Esophagus muscularis mucosa (tissue), 4 donors: ENCODE data around the gene TMEM255B. TPM values are rescaled to one million over a fixed set of nuclear protein-coding genes. Genes with fewer than 3 reads are reported as not detected.

ENCODE experiments used
- DNase-seq: peaks from one replicate; pipeline ENCODE4 v3.0.0-alpha.2; 2017; ENCODE audit errors: extremely low spot score
- H3K27ac ChIP-seq, 4 donors: fragments of 200-600 bp; sonication (generic); replicated peaks in 1 of 4; 1 replicate in 3 of 4; 2 replicates in 1 of 4; pipeline ENCODE4 v1.5.1; 2016 to 2019; ENCODE audit warnings: mild to moderate bottlenecking in 1 of 4
- H3K27me3 ChIP-seq, 4 donors: fragments of 200-600 bp; sonication (generic); one replicate each; pipeline versions ENCODE4 v1.5.1 to v1.6.0; 2016 to 2019
- H3K36me3 ChIP-seq, 4 donors: fragments of 200-600 bp; sonication (generic); one replicate each; pipeline ENCODE4 v1.5.1; 2016 to 2019
- H3K4me1 ChIP-seq, 4 donors: fragments of 200-600 bp; sonication (generic); one replicate each; pipeline ENCODE4 v1.5.1; 2016 to 2019
- H3K4me3 ChIP-seq, 4 donors: fragments of 200-600 bp; sonication (generic); 1 replicate in 2 of 4; 2 replicates in 2 of 4; pipeline ENCODE4 v1.5.1; 2016 to 2019; ENCODE audit warnings: mild to moderate bottlenecking in 4 of 4, moderate library complexity in 1 of 4
- H3K9me3 ChIP-seq, 4 donors: fragments of 200-600 bp; sonication (generic); 1 replicate in 3 of 4; 2 replicates in 1 of 4; pipeline ENCODE4 v1.5.1; 2016 to 2019
- CTCF ChIP-seq, 3 experiments: fragments of 200-600 bp in 2 of 3; fragments of 450-650 bp in 1 of 3; sonication (generic) in 2 of 3; IDR thresholded peaks; one replicate each; pipeline ENCODE4 v1.5.1; 2017 to 2019; ENCODE audit warnings: antibody characterized with exemption in 3 of 3, mild to moderate bottlenecking in 2 of 3, moderate library complexity in 1 of 3
- EP300 ChIP-seq: sonication (generic); formaldehyde crosslinking; IDR thresholded peaks from one replicate; pipeline ENCODE4 v1.6.1; 2017; ENCODE audit warnings: antibody characterized with exemption
- POLR2A ChIP-seq: fragments of 450-650 bp; IDR thresholded peaks from one replicate; pipeline ENCODE4 v1.6.1; 2017; ENCODE audit warnings: antibody characterized with exemption, moderate library complexity, mild to moderate bottlenecking, low read depth
- POLR2AphosphoS5 ChIP-seq, 2 donors: sonication (generic); formaldehyde crosslinking; IDR thresholded peaks; one replicate each; pipeline ENCODE4 v1.6.1; 2017; ENCODE audit warnings: antibody characterized with exemption in 2 of 2
- WGBS: methylation state at CpG from one replicate; pipeline ENCODE4 v1.1.5; 2018; 5-methylcytosine and 5-hydroxymethylcytosine counted together
- intact Hi-C: fragments of 100-400 bp; cut with DNase I; formaldehyde crosslinking; loops from one replicate; pipeline ENCODE4 v1.15.1; 2023
- total RNA-seq, 4 donors: library from RNA; depleted of rRNA; stranded (reverse); fragments of >200 nt; gene quantifications; one replicate each; pipeline versions ENCODE4 v1.1.0 to v1.2.1, GENCODE V29; 2016

Gene TMEM255B
- total RNA-seq, 4 donors from 2014 or later = 4.1 to 12.3 (median 10.7) TPM

GRCh38 chr13:113810640-113811039 lies 51.6 kb downstream of the TMEM255B start:
- WGBS = 89% methylated on average over 11 of the region's 14 CpGs

GRCh38 chr13:113811081-113811928 lies 52.3 kb downstream of the TMEM255B start:
- Histone ChIP-seq H3K36me3 (no peaks in the 10 kb centered on the region), H3K27me3 (no peaks in the 10 kb centered on the region), H3K4me3 (no peak overlapping the region), H3K4me1 (peaks cover 8 to 24% (median 19%) of the 10 kb centered on the region in 4 donors), H3K9me3 (peaks cover 0 to 11% (median 0%) of the 10 kb centered on the region in 4 donors), H3K27ac (no peak overlapping the region)
- DNase-seq = no peak
- TF ChIP-seq POLR2AphosphoS5 (IDR thresholded peaks at IDR 0.05) (no peak), EP300 (no peak), CTCF (IDR thresholded peaks at IDR 0.05) (no peak), POLR2A (no peak)
- intact Hi-C loops = no loop called here
- WGBS = 89% methylated on average over 19 of the region's 30 CpGs

More at GRCh38 chr13:113810640-113811039, 51.6 kb downstream of the TMEM255B start:
- TF ChIP-seq POLR2A (no peak), CTCF (IDR thresholded peaks at IDR 0.05) (no peak), POLR2AphosphoS5 (IDR thresholded peaks at IDR 0.05) (no peak), EP300 (no peak)
- DNase-seq = no peak
- Histone ChIP-seq H3K27ac (no peak overlapping the region), H3K4me1 (peaks cover 5 to 17% (median 12%) of the 10 kb centered on the region in 4 donors), H3K36me3 (no peaks in the 10 kb centered on the region), H3K27me3 (no peaks in the 10 kb centered on the region), H3K9me3 (peaks cover 0 to 11% (median 0%) of the 10 kb centered on the region in 4 donors), H3K4me3 (no peak overlapping the region)
- intact Hi-C loops = no loop called here

GRCh38 chr13:113812178-113813040 lies 53.4 kb downstream of the TMEM255B start:
- Histone ChIP-seq H3K4me1 (peaks cover 17 to 35% (median 30%) of the 10 kb centered on the region in 4 donors), H3K4me3 (no peak overlapping the region), H3K27ac (no peak overlapping the region), H3K9me3 (peaks cover 0 to 11% (median 0%) of the 10 kb centered on the region in 4 donors), H3K27me3 (no peaks in the 10 kb centered on the region), H3K36me3 (no peaks in the 10 kb centered on the region)
- TF ChIP-seq CTCF (IDR thresholded peaks at IDR 0.05) = no peak
- TF ChIP-seq POLR2AphosphoS5 (IDR thresholded peaks at IDR 0.05) = no peak
- TF ChIP-seq EP300 = no peak
- no peak for TF ChIP-seq POLR2A
- WGBS = 86% methylated on average over 45 of the region's 51 CpGs
- intact Hi-C loops = no loop called here
- DNase-seq = no peak

GRCh38 chr13:113813070-113813748 lies 54.2 kb downstream of the TMEM255B start:
- DNase-seq = no peak
- Histone ChIP-seq H3K4me1 (peaks cover 25 to 43% (median 38%) of the 10 kb centered on the region in 4 donors), H3K27ac (no peak overlapping the region), H3K36me3 (no peaks in the 10 kb centered on the region), H3K9me3 (peaks cover 0 to 7% (median 0%) of the 10 kb centered on the region in 4 donors), H3K4me3 (no peak overlapping the region), H3K27me3 (no peaks in the 10 kb centered on the region)
- WGBS = 91% methylated on average over 23 of the region's 30 CpGs
- intact Hi-C loops = no loop called here
- TF ChIP-seq POLR2A = no peak
- no peak for TF ChIP-seq POLR2AphosphoS5 (IDR thresholded peaks at IDR 0.05)
- no peak for TF ChIP-seq EP300
- TF ChIP-seq CTCF (IDR thresholded peaks at IDR 0.05) = no peak
